Right lobe of liver (tissue), 4 donors: ENCODE measurements around the gene ZNF511.

ENCODE experiments used
- CTCF ChIP-seq, 4 donors: fragments of 200-600 bp in 3 of 4; fragments of 450-650 bp in 1 of 4; IDR thresholded peaks; one replicate each; pipeline versions ENCODE4 v1.5.1 to v1.8.0; 2016 to 2022; ENCODE audit warnings: antibody characterized with exemption in 4 of 4, mild to moderate bottlenecking in 2 of 4
- POLR2A ChIP-seq: fragments of 450-650 bp; IDR thresholded peaks from one replicate; pipeline ENCODE4 v1.6.1; 2017; ENCODE audit warnings: antibody characterized with exemption, mild to moderate bottlenecking
- donor health status: DM: no; HTN: no; CAD: no.
- donor health status: DM: no; HTN: no; CAD: no.
- donor health status: DM: no; HTN: yes; CAD: no.

GRCh38 chr10:133309100-133309719, 496 bp downstream of the ZNF511 start:
- TF ChIP-seq CTCF (IDR thresholded peaks at IDR 0.05) (no peak), POLR2A (no peak)
